Measurements from ENCODE around the gene SYT9. TPM values are rescaled to one million over a fixed set of nuclear protein-coding genes. Genes with fewer than 3 reads are reported as not detected.

SYT9 gene
- total and polyA plus RNA-seq, 2 of the 8 experiments (the other 6 are each of a cell fraction or from before 2014, with no cell fraction given) = 1.5 to 2.9 TPM

DNA sequence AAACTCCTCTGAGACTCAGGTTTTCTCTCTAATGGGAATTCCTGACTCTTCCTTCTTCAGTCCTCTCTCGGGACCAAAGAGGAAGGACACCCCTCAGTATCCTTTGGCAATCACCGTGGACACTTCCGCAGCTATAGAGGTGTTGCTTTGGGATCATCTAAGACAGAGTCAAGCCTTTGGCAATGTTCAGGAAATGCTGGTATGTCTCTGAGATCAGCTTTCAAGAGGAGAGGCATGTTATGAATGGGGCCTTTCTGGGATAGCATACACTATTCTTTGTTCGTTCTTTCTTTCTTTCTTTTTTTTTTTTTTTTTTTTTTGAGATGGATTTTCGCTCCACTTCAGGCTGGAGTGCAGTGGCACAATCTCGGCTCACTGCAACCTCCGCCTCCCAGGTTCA lies 219.4 kb downstream of the SYT9 start:
- H4K91ac ChIP-seq (replicated peaks; ENCODE audit: insufficient read length, low read length) = no peak overlapping the region
- H2BK12ac ChIP-seq (ENCODE audit: low read depth, low read length) = no peak overlapping the region
- H2BK120ac ChIP-seq (replicated peaks; ENCODE audit: low read depth, low read length) = no peak overlapping the region
- H3K23ac ChIP-seq (ENCODE audit: insufficient read length) = no peak overlapping the region
- 97% methylated on average over 3 of the region's 7 CpGs; no CpG with 5 or more reads in 1 of the 2 experiments for WGBS, 2 experiments (ENCODE audit: extremely low coverage in 1 of 2, insufficient coverage in 1 of 2, insufficient read length in 1 of 2, insufficient replicate concordance in 2 of 2, low coverage in 1 of 2, low lambda C conversion rate in 2 of 2, missing lambda C conversion rate in 1 of 2)
- H3K9ac ChIP-seq (replicated peaks in 1 of 4; ENCODE audit: extremely low read depth in 1 of 4, low read depth in 3 of 4, low read length in 3 of 4) = no peak overlapping the region
- H2BK5ac ChIP-seq (ENCODE audit: low read depth, low read length) = no peak overlapping the region
- H3K36me3 ChIP-seq (ENCODE audit: control insufficient read depth in 2 of 4, insufficient read depth in 4 of 4, low read length in 3 of 4) = no peaks in the 10 kb centered on the region
- no peak overlapping the region for H2AK5ac ChIP-seq (ENCODE audit: low read depth, low read length)
- ChIA-PET POLR2A (ENCODE audit: partially characterized antibody) (no interaction called here), CTCF (ENCODE audit: partially characterized antibody) (interaction anchor here (1.3 to 2.7 kb wide), 2 partner anchors 20 to 29 kb away, joined by 7 to 10 read pairs; no protein-coding TSS in a partner anchor)
- no peak overlapping the region for H2AFZ ChIP-seq (ENCODE audit: low read length)
- H3K9me3 ChIP-seq (ENCODE audit: insufficient read depth in 2 of 2, low read depth in 1 of 2, low read length in 1 of 2) = no peaks in the 10 kb centered on the region
- H3K27me3 ChIP-seq (replicated peaks in 1 of 4; ENCODE audit: control insufficient read depth in 3 of 4, extremely low read depth in 1 of 4, insufficient read depth in 3 of 4, low read length in 3 of 4) = no peaks in the 10 kb centered on the region
- H3K79me2 ChIP-seq (ENCODE audit: control insufficient read depth in 1 of 2, insufficient read depth in 2 of 2, low read length in 2 of 2) = no peaks in the 10 kb centered on the region
- DNase-seq (ENCODE audit: low read depth in 1 of 2, low spot score in 2 of 2) (no peak), FAIRE-seq (no peak)
- H3K4ac ChIP-seq (replicated peaks; ENCODE audit: insufficient read length, low read depth, low read length) = no peak overlapping the region
- H3K4me2 ChIP-seq (ENCODE audit: insufficient read depth in 1 of 2, low read depth in 2 of 2, low read length in 2 of 2) = no peak overlapping the region
- H3K14ac ChIP-seq (ENCODE audit: insufficient read length) = no peak overlapping the region
- H4K5ac ChIP-seq (ENCODE audit: insufficient read length, low read depth, low read length) = no peak overlapping the region
- H3K27ac ChIP-seq (ENCODE audit: low read depth, low read length) = no peak overlapping the region
- H3K18ac ChIP-seq (ENCODE audit: extremely low read depth, low read length) = no peak overlapping the region
- TF ChIP-seq BCL11A (IDR thresholded peaks at IDR 0.05; ENCODE audit: low read depth in 2 of 2, low read length in 2 of 2) = no peak
- TF ChIP-seq RXRA (IDR thresholded peaks at IDR 0.05; ENCODE audit: insufficient read depth, low read depth, low read length) = no peak
- no peak for TF ChIP-seq YY1 (IDR thresholded peaks at IDR 0.05; ENCODE audit: low read depth, low read length)
- TF ChIP-seq HDAC6 (IDR thresholded peaks at IDR 0.05; ENCODE audit: low read depth, low read length) = no peak
- TF ChIP-seq SP4 (IDR thresholded peaks at IDR 0.05; ENCODE audit: low read length) = no peak
- TF ChIP-seq JUND (IDR thresholded peaks at IDR 0.05; ENCODE audit: low read length) = no peak
- TF ChIP-seq CEBPB (IDR thresholded peaks at IDR 0.05; ENCODE audit: low read depth, low read length) = no peak
- no peak for TF ChIP-seq POU5F1 (IDR thresholded peaks at IDR 0.05; ENCODE audit: low read depth, low read length)
- TF ChIP-seq RFX5 (IDR thresholded peaks at IDR 0.05; ENCODE audit: borderline replicate concordance, low read depth, low read length) = no peak
- no peak for TF ChIP-seq ASH2L (IDR thresholded peaks at IDR 0.05; ENCODE audit: low read length)
- TF ChIP-seq, protein P1, sequence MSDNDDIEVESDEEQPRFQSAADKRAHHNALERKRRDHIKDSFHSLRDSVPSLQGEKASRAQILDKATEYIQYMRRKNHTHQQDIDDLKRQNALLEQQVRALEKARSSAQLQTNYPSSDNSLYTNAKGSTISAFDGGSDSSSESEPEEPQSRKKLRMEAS (IDR thresholded peaks at IDR 0.05) = no peak
- TF ChIP-seq RBBP5 (IDR thresholded peaks at IDR 0.05; ENCODE audit: borderline replicate concordance, low read depth, low read length) = no peak
- no peak for TF ChIP-seq SP1 (IDR thresholded peaks at IDR 0.05; ENCODE audit: low read depth, low read length)
- no peak for TF ChIP-seq MAFK (IDR thresholded peaks at IDR 0.05; ENCODE audit: low read depth, low read length)
- H2BK15ac ChIP-seq (ENCODE audit: low read length) = no peak overlapping the region
- H4K8ac ChIP-seq (ENCODE audit: extremely low read depth, insufficient read depth, low read length) = no peak overlapping the region
- no peaks in the 10 kb centered on the region for H3K4me1 ChIP-seq (replicated peaks in 1 of 4; ENCODE audit: control insufficient read depth in 3 of 4, insufficient read depth in 4 of 4, low read length in 3 of 4)
- H4K20me1 ChIP-seq (replicated peaks in 1 of 2; ENCODE audit: control insufficient read depth in 1 of 2, insufficient read depth in 2 of 2, low read length in 2 of 2) = no peaks in the 10 kb centered on the region
- no peaks in the 10 kb centered on the region for H3K23me2 ChIP-seq (ENCODE audit: low read depth, low read length)
- no peak overlapping the region for H3K4me3 ChIP-seq (ENCODE audit: extremely low read depth in 1 of 4, insufficient read depth in 2 of 4, low read depth in 3 of 4, low read length in 4 of 4)
- no peaks in the 10 kb centered on the region for H3K79me1 ChIP-seq (ENCODE audit: low read depth, low read length)
- H3K56ac ChIP-seq (replicated peaks; ENCODE audit: insufficient read length, low read depth, low read length) = no peak overlapping the region
- no peak overlapping the region for H2BK20ac ChIP-seq (ENCODE audit: low read length)

All from H1 (cell line).